WTC11 (cell line): ENCODE measurements around the gene CFAP74. TPM values are rescaled to one million over a fixed set of nuclear protein-coding genes. Genes with fewer than 3 reads are reported as not detected.
A peak's percentile ranks its signal among the peaks of the same experiment; 100 is the strongest.

Source experiments
- ATAC-seq: fragments of 200-7000 bp; cut with Tn5 transposase; 2 replicates; pipeline ENCODE4 v1.10.0; 2021; ENCODE audit warnings: mild to moderate bottlenecking, moderate library complexity
- CTCF ChIA-PET: fragments of 300-600 bp; sonication (Branson Sonifier 250); formaldehyde crosslinking; loops from one replicate; lab custom pipeline; 2021; ENCODE audit warnings: antibody characterized with exemption; lab: Charles Lee
- POLR2A ChIA-PET: fragments of 350-600 bp; sonication (Branson Sonifier 250); formaldehyde crosslinking; loops from one replicate; lab custom pipeline; 2021; ENCODE audit warnings: antibody characterized with exemption; lab: Charles Lee
- DNase-seq: peaks from one replicate; pipeline ENCODE4 v3.0.0; 2021; ENCODE audit warnings: low spot score
- H3K27ac Mint-ChIP-seq: 2 replicates; pipeline ENCODE4 v1.8.0; 2021; ENCODE audit warnings: mixed read lengths
- H3K27me3 Mint-ChIP-seq: 2 replicates; pipeline ENCODE4 v1.8.0; 2021; ENCODE audit warnings: low read depth, mild to moderate bottlenecking, moderate library complexity, mixed read lengths
- H3K36me3 Mint-ChIP-seq: 2 replicates; pipeline ENCODE4 v1.8.0; 2021; ENCODE audit warnings: mixed read lengths
- H3K4me1 Mint-ChIP-seq: 2 replicates; pipeline ENCODE4 v1.8.0; 2022; ENCODE audit warnings: mixed read lengths
- H3K4me3 Mint-ChIP-seq: 2 replicates; pipeline ENCODE4 v1.8.0; 2021; ENCODE audit warnings: mild to moderate bottlenecking, moderate library complexity, mixed read lengths
- H3K9me3 Mint-ChIP-seq: 2 replicates; pipeline ENCODE4 v1.8.0; 2021; ENCODE audit warnings: mixed read lengths
- ATF6 ChIP-seq: sonication (generic); formaldehyde crosslinking; IDR thresholded peaks from 2 replicates; pipeline ENCODE4 v1.8.1; 2023; ENCODE audit warnings: mild to moderate bottlenecking, missing genetic modification reagents
- GABPB1 ChIP-seq: sonication (generic); formaldehyde crosslinking; IDR thresholded peaks from 2 replicates; pipeline ENCODE4 v1.8.1; 2023; ENCODE audit warnings: mild to moderate bottlenecking, missing genetic modification reagents
- SP1 ChIP-seq: sonication (generic); formaldehyde crosslinking; conservative IDR thresholded peaks from 2 replicates; pipeline ENCODE4 v1.8.1; 2022; ENCODE audit warnings: missing genetic modification reagents
- STAT6 ChIP-seq: sonication (generic); formaldehyde crosslinking; conservative IDR thresholded peaks from 2 replicates; pipeline ENCODE4 v1.8.1; 2023; ENCODE audit warnings: mild to moderate bottlenecking, low read depth, missing genetic modification reagents, moderate library complexity
- TCF7 ChIP-seq: sonication (generic); formaldehyde crosslinking; IDR thresholded peaks from 2 replicates; pipeline ENCODE4 v1.8.0; 2022; ENCODE audit warnings: mild to moderate bottlenecking, low read depth, missing genetic modification reagents, moderate library complexity
- TP53 ChIP-seq: sonication (generic); formaldehyde crosslinking; IDR thresholded peaks from 2 replicates; pipeline ENCODE4 v1.8.1; 2023; ENCODE audit warnings: mild to moderate bottlenecking, missing genetic modification reagents
- ZBTB43 ChIP-seq: sonication (generic); formaldehyde crosslinking; IDR thresholded peaks from 2 replicates; pipeline ENCODE4 v1.8.1; 2023; ENCODE audit warnings: mild to moderate bottlenecking, missing genetic modification reagents
- ZNF416 ChIP-seq: fragments of 250-450 bp; sonication (Bioruptor Pico); IDR thresholded peaks from 2 replicates; pipeline ENCODE4 v1.9.0; 2021; ENCODE audit warnings: mild to moderate bottlenecking, inconsistent platforms
- ZNF425 ChIP-seq: fragments of 250-450 bp; sonication (Bioruptor Pico); conservative IDR thresholded peaks from 2 replicates; pipeline ENCODE4 v1.9.0; 2021; ENCODE audit warnings: mild to moderate bottlenecking
- ZNF512 ChIP-seq: sonication (generic); formaldehyde crosslinking; IDR thresholded peaks from 2 replicates; pipeline ENCODE4 v1.8.1; 2022; ENCODE audit warnings: missing genetic modification reagents, borderline replicate concordance
- total RNA-seq: library from RNA; stranded (reverse); gene quantifications from 3 replicates; pipeline ENCODE4 v1.2.3, GENCODE V29; 2021
- TF ChIP-seq, protein P1 (sequence below): fragments of 200-600 bp; IDR thresholded peaks from 2 replicates; pipeline ENCODE4 v1.8.0; 2022; ENCODE audit warnings: antibody characterized with exemption
- TF ChIP-seq, protein P2 (sequence below): fragments of 250-450 bp; sonication (Bioruptor Pico); IDR thresholded peaks from 2 replicates; pipeline ENCODE4 v2.1.2; 2022; ENCODE audit warnings: mild to moderate bottlenecking, moderate library complexity
- TF ChIP-seq, protein P3 (sequence below): sonication (generic); formaldehyde crosslinking; IDR thresholded peaks from 2 replicates; pipeline ENCODE4 v1.8.0; 2022; ENCODE audit warnings: mild to moderate bottlenecking, missing genetic modification reagents

Gene CFAP74
- total RNA-seq, 1 experiment from 2014 or later, result 0.35 TPM

DNA sequence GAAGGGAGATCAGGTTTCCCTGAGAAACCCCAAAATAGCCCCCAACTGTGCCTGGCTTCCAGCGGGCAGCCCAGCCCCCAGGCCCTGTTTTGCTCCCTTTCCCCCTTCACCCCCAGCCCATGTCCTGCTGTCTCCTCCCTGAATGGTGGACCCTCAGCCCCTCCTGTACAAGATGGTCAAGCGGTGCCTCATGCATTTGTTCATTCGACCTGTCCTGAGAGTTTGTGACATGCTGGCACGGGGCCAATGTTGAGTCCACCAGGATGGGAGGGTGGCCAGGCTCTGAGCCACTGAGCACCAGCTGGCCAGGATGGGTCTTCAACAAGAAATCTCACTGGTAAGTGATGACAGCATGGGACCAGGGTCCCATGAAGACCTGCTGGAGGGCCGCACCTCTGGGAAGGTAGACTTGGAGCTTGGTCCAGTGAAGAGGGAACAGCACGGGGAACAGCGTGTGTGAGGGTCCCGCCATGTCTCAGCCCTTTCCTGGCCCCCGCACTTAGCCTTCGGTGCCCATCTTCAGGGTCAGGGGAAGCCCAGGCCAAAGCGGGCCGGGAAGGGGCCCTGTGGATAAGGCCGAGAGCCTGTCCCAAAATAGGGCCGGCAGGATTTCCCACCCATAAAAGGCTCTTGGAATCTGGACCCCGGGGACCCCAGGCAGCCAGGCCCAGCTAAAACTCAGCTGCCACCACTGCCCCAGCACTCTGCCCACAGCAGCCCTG is 88.5 kb downstream of the CFAP74 start, which contains the start of gene CALML6 (continued):
- TF ChIP-seq, protein P1, sequence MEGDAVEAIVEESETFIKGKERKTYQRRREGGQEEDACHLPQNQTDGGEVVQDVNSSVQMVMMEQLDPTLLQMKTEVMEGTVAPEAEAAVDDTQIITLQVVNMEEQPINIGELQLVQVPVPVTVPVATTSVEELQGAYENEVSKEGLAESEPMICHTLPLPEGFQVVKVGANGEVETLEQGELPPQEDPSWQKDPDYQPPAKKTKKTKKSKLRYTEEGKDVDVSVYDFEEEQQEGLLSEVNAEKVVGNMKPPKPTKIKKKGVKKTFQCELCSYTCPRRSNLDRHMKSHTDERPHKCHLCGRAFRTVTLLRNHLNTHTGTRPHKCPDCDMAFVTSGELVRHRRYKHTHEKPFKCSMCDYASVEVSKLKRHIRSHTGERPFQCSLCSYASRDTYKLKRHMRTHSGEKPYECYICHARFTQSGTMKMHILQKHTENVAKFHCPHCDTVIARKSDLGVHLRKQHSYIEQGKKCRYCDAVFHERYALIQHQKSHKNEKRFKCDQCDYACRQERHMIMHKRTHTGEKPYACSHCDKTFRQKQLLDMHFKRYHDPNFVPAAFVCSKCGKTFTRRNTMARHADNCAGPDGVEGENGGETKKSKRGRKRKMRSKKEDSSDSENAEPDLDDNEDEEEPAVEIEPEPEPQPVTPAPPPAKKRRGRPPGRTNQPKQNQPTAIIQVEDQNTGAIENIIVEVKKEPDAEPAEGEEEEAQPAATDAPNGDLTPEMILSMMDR, result no peak
- TF ChIP-seq, protein P2, sequence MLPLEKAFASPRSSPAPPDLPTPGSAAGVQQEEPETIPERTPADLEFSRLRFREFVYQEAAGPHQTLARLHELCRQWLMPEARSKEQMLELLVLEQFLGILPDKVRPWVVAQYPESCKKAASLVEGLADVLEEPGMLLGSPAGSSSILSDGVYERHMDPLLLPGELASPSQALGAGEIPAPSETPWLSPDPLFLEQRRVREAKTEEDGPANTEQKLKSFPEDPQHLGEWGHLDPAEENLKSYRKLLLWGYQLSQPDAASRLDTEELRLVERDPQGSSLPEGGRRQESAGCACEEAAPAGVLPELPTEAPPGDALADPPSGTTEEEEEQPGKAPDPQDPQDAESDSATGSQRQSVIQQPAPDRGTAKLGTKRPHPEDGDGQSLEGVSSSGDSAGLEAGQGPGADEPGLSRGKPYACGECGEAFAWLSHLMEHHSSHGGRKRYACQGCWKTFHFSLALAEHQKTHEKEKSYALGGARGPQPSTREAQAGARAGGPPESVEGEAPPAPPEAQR (CRISPR knock-in tag), result no peak
- TF ChIP-seq ZNF425 (CRISPR knock-in tag) (no peak), GABPB1 (CRISPR knock-in tag) (no peak), ATF6 (no peak), ZNF512 (CRISPR knock-in tag) (no peak), TCF7 (CRISPR knock-in tag) (no peak), ZNF416 (CRISPR knock-in tag) (no peak)

- H3K27ac Mint-ChIP-seq, result peak overlapping the region; percentile 20; the same call in 1 of the 2 replicates
- POLR2A ChIA-PET, result no interaction called here
- no peak overlapping the region for H3K4me3 Mint-ChIP-seq
- CTCF ChIA-PET, result interaction anchor here (0.5 to 5.7 kb wide), 3 partner anchors 30 to 231 kb away, joined by 3 to 46 read pairs (median 3); no protein-coding TSS in a partner anchor
- no peaks in the 10 kb centered on the region for H3K9me3 Mint-ChIP-seq
- no peaks in the 10 kb centered on the region; the same call in 1 of the 2 replicates for H3K27me3 Mint-ChIP-seq
- no peak for TF ChIP-seq ZBTB43
- no peak for TF ChIP-seq STAT6 (CRISPR knock-in tag)
- TF ChIP-seq SP1 (CRISPR knock-in tag), result no peak
- no peak for TF ChIP-seq TP53 (CRISPR knock-in tag)
- TF ChIP-seq, protein P3, sequence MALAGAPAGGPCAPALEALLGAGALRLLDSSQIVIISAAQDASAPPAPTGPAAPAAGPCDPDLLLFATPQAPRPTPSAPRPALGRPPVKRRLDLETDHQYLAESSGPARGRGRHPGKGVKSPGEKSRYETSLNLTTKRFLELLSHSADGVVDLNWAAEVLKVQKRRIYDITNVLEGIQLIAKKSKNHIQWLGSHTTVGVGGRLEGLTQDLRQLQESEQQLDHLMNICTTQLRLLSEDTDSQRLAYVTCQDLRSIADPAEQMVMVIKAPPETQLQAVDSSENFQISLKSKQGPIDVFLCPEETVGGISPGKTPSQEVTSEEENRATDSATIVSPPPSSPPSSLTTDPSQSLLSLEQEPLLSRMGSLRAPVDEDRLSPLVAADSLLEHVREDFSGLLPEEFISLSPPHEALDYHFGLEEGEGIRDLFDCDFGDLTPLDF (CRISPR knock-in tag), result no peak
- TF ChIP-seq, all 79 proteins: peak for 0
- Mint-ChIP-seq H3K4me1 (peaks cover 19% of the 10 kb centered on the region), H3K36me3 (no peaks in the 10 kb centered on the region)
- no peak for DNase-seq
- no peak for ATAC-seq
Measured at GRCh38 chr1:1914101-1914970, 89.2 kb downstream of the CFAP74 start.
